Left ventricle myocardium superior (tissue), 1 donor: ENCODE measurements around the gene PCDH9. TPM values are rescaled to one million over a fixed set of nuclear protein-coding genes. Genes with fewer than 3 reads are reported as not detected.
"Not testable (repeated sequence)": the region's sequence is repeated elsewhere in the genome, so short reads cannot be mapped to it uniquely, and the experiment has no call there.

Experiments
- ATAC-seq: fragments of 200-7000 bp; cut with Tn5 transposase; one replicate; pipeline ENCODE4 v1.9.1; 2020; ENCODE audit warnings: mild to moderate bottlenecking, moderate library complexity
- DNase-seq: peaks from one replicate; pipeline ENCODE4 v3.0.0-alpha.2; 2020
- intact Hi-C: fragments of 100-400 bp; cut with micrococcal nuclease; formaldehyde crosslinking; loops from one replicate; pipeline ENCODE4 v1.11.0; 2022
- total RNA-seq: library from RNA; stranded (reverse); fragmentation: NEBNext Ultra II Directional; extraction: Animal tissue kit (Norgen Biotek cat#: 25700); gene quantifications from one replicate; pipeline ENCODE4 v1.2.1, GENCODE V29; 2021
- donor health status: DM: no; HTN: yes; CAD: no; lungs with severe emphysema.

PCDH9 gene
- total RNA-seq, 1 donor from 2014 or later = 12.9 TPM

GRCh38 chr13:66266348-66266747 lies 963.8 kb downstream of the PCDH9 start:
- no peak for ATAC-seq
- DNase-seq = no peak
- intact Hi-C loops = no loop called here

GRCh38 chr13:66265371-66265770 lies 964.8 kb downstream of the PCDH9 start:
- intact Hi-C loops = no loop called here
- no peak for ATAC-seq
- no peak for DNase-seq

GRCh38 chr13:66264971-66265370 lies 965.2 kb downstream of the PCDH9 start:
- ATAC-seq = no peak
- intact Hi-C loops = no loop called here
- no peak for DNase-seq

- ATAC-seq (no peak), DNase-seq (no peak)
- intact Hi-C loops = no loop called here
Observed at GRCh38 chr13:66262330-66262729, 967.8 kb downstream of the PCDH9 start.

GRCh38 chr13:66259426-66259825 lies 970.7 kb downstream of the PCDH9 start:
- DNase-seq, intact Hi-C loops, ATAC-seq: not testable (repeated sequence)
